Measurements from ENCODE around the gene JSRP1. TPM values are rescaled to one million over a fixed set of nuclear protein-coding genes. Genes with fewer than 3 reads are reported as not detected.

The JSRP1 gene
- total RNA-seq, result not detected in 2 replicates

DNA sequence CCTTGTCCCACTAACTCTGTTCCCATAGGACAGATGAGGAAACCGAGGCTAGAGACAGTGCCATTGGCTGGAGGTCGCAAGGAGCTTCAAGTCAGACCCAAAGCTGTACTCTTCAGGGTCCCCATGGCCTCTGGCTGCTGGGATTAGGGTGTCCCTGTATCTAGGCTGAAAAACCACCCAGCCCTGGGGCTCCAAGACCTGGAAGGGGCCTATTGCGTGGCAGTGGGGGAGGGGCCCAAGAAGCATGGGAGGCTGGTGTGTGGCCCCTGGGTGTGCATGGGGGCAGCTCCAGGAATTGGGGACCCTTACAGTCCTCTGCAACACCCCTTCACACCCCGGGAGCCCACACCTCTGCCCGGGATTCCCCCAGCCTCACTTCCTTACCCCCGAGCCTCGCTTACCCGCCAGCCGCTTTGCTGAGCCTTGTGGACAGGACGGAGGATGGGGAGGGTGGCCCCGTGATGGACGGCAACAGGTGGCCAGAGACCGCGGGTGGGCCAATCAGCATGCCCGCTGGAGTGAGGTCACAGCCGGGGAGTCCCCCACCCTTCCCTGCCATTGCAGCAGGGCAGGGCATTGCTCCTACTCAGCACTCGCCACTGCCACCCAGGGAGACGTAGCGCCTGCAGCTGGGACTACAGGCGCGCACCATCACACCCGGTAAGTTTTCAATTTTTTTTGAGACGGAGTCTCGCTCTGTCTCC, at the start of gene JSRP1:
JSRP1 (minus strand) TSS at position 436 of the 704 bp plus-strand sequence. CDS start 1,103 bp downstream, outside the sequence.

GRCh38 chr19:2282062-2282861, 26.0 kb upstream of the JSRP1 start, which contains the start of gene PEAK3:
Gene PEAK3 (minus strand): TSS chr19:2282175. CDS start chr19:2280931, 1,244 bp downstream.

GRCh38 chr19:2249010-2249866, 7.0 kb downstream of the JSRP1 start, which contains the start of gene AMH:
Gene AMH (plus strand): TSS chr19:2249323. CDS start chr19:2249333, 10 bp downstream.

GRCh38 chr19:2236314-2237050, 19.7 kb downstream of the JSRP1 start, which contains the start of the genes PLEKHJ1 and SF3A2:
Gene PLEKHJ1 (minus strand): TSS chr19:2236329. CDS start chr19:2236248, 81 bp downstream.
Gene SF3A2 (plus strand): TSS chr19:2236824. CDS start chr19:2243419, 6,595 bp downstream.

Other genes with a start within 250 kb of the JSRP1 start
- 55.8 and 64.6 TPM in 2 replicates for gene BTBD2, start 240.7 kb downstream of the JSRP1 start, total RNA-seq
- 84.6 and 90.2 TPM in 2 replicates for gene MKNK2, start 205.2 kb downstream of the JSRP1 start, total RNA-seq
- gene MOB3A, start 160.1 kb downstream of the JSRP1 start, total RNA-seq, result 51.0 and 64.3 TPM in 2 replicates
- 0.20 and 0.25 TPM in 2 replicates for gene IZUMO4, start 159.5 kb downstream of the JSRP1 start, total RNA-seq
- gene AP3D1, start 104.9 kb downstream of the JSRP1 start, total RNA-seq, result 113 and 121 TPM in 2 replicates
- 12.1 and 15.2 TPM in 2 replicates for gene DOT1L, start 92.5 kb downstream of the JSRP1 start, total RNA-seq
- 60.6 and 70.9 TPM in 2 replicates for gene PLEKHJ1, start 20.1 kb downstream of the JSRP1 start, total RNA-seq
- 37.7 and 47.2 TPM in 2 replicates for gene SF3A2, start 19.6 kb downstream of the JSRP1 start, total RNA-seq
- gene AMH, start 7.1 kb downstream of the JSRP1 start, total RNA-seq, result 0.33 TPM in 1 of 2 replicates, not detected in the other
- gene PEAK3, start 25.8 kb upstream of the JSRP1 start, total RNA-seq, result not detected in 2 replicates
- gene LINGO3, start 51.7 kb upstream of the JSRP1 start, total RNA-seq, result not detected in 2 replicates
- 253 and 374 TPM in 2 replicates for gene LSM7, start 72.2 kb upstream of the JSRP1 start, total RNA-seq
- 23.5 and 33.2 TPM in 2 replicates for gene SPPL2B, start 72.3 kb upstream of the JSRP1 start, total RNA-seq
- gene TMPRSS9, start 103.8 kb upstream of the JSRP1 start, total RNA-seq, result not detected in 2 replicates
- 59.9 and 60.8 TPM in 2 replicates for gene TIMM13, start 171.2 kb upstream of the JSRP1 start, total RNA-seq
- gene LMNB2, start 200.5 kb upstream of the JSRP1 start, total RNA-seq, result 174 and 185 TPM in 2 replicates
- 81.4 and 87.7 TPM in 2 replicates for gene GADD45B, start 219.7 kb upstream of the JSRP1 start, total RNA-seq

Measured in mammary microvascular endothelial cell (primary cell).